Osteocyte (in vitro differentiated cells): ENCODE results near the gene SIPA1L3. TPM values are rescaled to one million over a fixed set of nuclear protein-coding genes. Genes with fewer than 3 reads are reported as not detected.

ENCODE experiments used
- DNase-seq: peaks from one replicate; pipeline ENCODE4 v3.0.0; 2021; ENCODE audit warnings: mixed read lengths; ENCODE audit not compliant: unreplicated experiment; ENCODE audit errors: extremely low spot score
- H3K27ac Mint-ChIP-seq: one replicate; pipeline ENCODE4 v1.8.0; 2021; ENCODE audit warnings: mild to moderate bottlenecking, mixed read lengths; ENCODE audit not compliant: unreplicated experiment
- H3K27me3 Mint-ChIP-seq: one replicate; pipeline ENCODE4 v1.8.0; 2021; ENCODE audit warnings: mixed read lengths; ENCODE audit not compliant: unreplicated experiment
- H3K36me3 Mint-ChIP-seq: one replicate; pipeline ENCODE4 v1.8.0; 2021; ENCODE audit warnings: mixed read lengths; ENCODE audit not compliant: unreplicated experiment
- H3K4me1 Mint-ChIP-seq: one replicate; pipeline ENCODE4 v1.8.0; 2021; ENCODE audit warnings: mixed read lengths; ENCODE audit not compliant: unreplicated experiment
- H3K4me3 Mint-ChIP-seq: one replicate; pipeline ENCODE4 v1.8.0; 2021; ENCODE audit warnings: mild to moderate bottlenecking, moderate library complexity, mixed read lengths; ENCODE audit not compliant: unreplicated experiment
- H3K9me3 Mint-ChIP-seq: one replicate; pipeline ENCODE4 v1.8.0; 2021; ENCODE audit warnings: mixed read lengths; ENCODE audit not compliant: unreplicated experiment
- total RNA-seq: library from RNA; stranded (reverse); gene quantifications from 2 replicates; pipeline ENCODE4 v1.2.1, GENCODE V29; 2021
- TF ChIP-seq, protein P1 (sequence below): fragments of 200-600 bp; sonication (generic); IDR thresholded peaks from 2 replicates; pipeline ENCODE4 v1.5.0; 2021; ENCODE audit warnings: antibody characterized with exemption, mild to moderate bottlenecking, moderate library complexity

SIPA1L3 gene
- total RNA-seq, 1 donor from 2014 or later = 27.1 TPM

DNA sequence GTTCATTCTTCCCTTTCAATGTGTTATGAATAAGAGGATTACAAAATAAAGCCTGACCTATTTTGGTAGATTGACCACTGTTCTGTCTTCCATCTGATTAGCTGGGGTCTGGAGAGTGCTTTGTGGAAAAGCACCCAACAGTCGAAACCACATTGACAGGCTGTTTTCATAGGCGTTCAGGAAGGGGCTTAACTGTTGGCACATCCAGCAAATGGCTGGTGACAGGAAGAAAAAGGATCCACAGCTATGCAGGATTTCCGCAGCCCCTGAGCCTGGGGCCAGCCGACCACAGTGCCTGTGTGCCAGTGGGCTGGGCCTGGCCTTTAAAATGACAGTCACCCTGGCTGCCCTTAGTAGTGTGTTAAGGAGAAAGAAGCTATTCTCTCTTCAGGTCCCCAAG is 113.3 kb downstream of the SIPA1L3 start:
- Mint-ChIP-seq H3K36me3 (peaks cover 2% of the 10 kb centered on the region), H3K27ac (no peak overlapping the region), H3K27me3 (no peaks in the 10 kb centered on the region), H3K4me1 (peaks cover 16% of the 10 kb centered on the region), H3K9me3 (no peaks in the 10 kb centered on the region), H3K4me3 (no peak overlapping the region)
- no peak for DNase-seq
- TF ChIP-seq, protein P1, sequence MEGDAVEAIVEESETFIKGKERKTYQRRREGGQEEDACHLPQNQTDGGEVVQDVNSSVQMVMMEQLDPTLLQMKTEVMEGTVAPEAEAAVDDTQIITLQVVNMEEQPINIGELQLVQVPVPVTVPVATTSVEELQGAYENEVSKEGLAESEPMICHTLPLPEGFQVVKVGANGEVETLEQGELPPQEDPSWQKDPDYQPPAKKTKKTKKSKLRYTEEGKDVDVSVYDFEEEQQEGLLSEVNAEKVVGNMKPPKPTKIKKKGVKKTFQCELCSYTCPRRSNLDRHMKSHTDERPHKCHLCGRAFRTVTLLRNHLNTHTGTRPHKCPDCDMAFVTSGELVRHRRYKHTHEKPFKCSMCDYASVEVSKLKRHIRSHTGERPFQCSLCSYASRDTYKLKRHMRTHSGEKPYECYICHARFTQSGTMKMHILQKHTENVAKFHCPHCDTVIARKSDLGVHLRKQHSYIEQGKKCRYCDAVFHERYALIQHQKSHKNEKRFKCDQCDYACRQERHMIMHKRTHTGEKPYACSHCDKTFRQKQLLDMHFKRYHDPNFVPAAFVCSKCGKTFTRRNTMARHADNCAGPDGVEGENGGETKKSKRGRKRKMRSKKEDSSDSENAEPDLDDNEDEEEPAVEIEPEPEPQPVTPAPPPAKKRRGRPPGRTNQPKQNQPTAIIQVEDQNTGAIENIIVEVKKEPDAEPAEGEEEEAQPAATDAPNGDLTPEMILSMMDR = no peak

DNA sequence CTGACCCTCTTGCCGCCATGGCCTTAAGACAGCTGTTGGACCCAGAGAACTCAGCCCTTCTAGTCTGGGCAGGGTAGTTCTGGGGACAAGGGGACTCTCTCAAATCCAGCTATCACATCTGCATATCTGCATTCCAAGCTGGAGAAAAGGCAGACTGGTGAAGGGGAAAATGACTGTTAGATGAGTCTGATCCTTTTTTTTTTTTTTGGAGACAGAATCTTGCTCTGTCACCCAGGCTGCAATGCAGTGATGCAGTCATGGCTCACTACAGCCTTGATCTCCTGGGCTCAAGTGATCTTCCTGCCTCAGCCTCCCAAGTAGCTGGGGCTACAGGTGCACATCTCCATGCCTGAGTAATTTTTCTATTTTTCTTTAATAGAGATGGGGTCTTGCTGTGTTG is 114.3 kb downstream of the SIPA1L3 start:
- Mint-ChIP-seq H3K9me3 (no peaks in the 10 kb centered on the region), H3K36me3 (peaks cover 2% of the 10 kb centered on the region), H3K27ac (no peak overlapping the region), H3K27me3 (no peaks in the 10 kb centered on the region), H3K4me3 (no peak overlapping the region), H3K4me1 (peaks cover 16% of the 10 kb centered on the region)
- DNase-seq = no peak
- TF ChIP-seq, protein P1 = no peak

DNA sequence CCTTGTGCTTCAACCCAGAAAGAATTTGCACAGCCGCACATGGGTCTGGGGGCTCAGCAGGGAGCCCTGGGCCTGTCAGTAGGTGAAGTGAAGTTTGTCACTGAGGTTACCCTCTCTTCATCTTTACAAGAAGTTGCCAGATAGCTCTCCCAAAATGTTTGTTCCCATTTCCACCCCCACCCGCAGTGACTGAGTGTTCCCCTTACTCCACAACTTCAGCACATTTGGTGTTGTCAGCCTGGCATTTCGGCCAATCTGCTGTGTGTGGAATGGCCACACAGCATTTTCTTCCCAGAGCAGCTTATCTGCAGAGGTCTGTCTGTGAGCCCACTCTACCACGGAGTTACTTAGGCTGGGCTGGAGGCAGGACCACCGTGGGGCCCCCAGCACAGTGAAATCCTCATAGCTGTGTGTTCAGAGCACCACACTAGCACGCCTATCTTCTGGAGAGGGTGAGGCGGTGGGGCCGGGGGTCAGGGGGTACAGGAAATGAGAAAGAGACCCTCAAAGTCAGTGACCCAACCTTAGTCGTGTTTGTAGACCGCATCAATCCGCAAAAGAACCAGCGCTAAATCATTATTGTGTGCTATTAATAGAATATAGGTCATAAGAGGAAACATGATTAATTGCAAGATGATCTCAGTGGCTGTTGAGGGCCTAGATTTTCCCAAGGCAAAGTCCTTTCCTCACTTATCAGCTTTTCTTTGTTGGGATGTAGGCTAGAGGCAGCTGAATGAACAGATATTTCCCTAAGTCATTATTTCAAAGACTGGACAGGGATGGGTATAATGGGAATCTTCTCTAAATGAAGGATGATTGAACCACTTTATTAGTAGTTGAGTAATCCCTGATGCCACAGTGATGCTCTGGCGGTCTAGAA is 116.0 kb downstream of the SIPA1L3 start:
- Mint-ChIP-seq H3K4me1 (peaks cover 16% of the 10 kb centered on the region), H3K27ac (peak overlapping the region; percentile 73), H3K9me3 (no peaks in the 10 kb centered on the region), H3K27me3 (no peaks in the 10 kb centered on the region), H3K36me3 (peaks cover 2% of the 10 kb centered on the region), H3K4me3 (no peak overlapping the region)
- no peak for DNase-seq
- TF ChIP-seq, protein P1 = no peak

DNA sequence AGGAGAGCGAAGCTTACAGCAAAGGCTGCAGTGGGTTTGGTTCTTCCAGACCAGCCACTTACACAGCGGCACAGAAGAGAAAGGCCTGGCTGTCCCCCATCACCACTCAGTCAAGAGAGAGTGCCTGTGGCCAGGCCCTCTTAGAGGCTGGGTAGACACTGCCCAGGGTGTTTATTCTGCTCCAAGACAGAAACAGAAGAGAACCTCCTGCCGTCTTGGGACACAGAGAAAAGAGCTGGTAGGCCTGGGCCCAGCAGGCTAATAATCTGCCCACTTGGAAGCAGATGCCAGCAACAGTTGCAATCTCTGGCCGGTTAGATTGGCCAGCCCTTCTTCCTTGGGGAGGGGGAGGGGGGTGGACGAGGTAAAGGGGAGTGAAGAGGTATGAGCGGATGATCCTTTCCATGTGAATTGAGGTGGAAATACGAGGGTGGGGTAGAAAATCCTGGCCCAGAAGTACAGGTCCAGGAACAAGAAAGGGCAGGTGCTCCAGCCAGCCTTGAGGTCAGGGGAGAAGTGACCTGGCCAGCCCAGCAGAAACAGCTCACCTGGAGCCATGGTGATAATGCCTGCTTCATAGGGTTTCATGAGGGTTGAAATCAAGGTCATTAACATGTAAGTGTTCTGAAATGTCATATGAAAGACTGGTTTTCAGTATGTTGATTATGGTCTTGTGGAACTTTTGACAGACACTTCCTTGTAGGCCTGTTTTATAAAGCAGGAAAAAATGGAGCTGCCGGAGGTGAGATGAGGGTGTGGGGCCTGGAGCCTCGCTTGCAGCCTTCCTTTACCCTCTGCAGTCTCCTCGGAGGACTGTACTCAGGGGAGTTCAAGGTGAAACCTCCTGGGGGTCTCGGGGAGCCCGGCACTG is 116.9 kb downstream of the SIPA1L3 start:
- peak overlapping the region; percentile 73 for H3K27ac Mint-ChIP-seq
- no peak overlapping the region for H3K4me3 Mint-ChIP-seq
- H3K4me1 Mint-ChIP-seq = peaks cover 24% of the 10 kb centered on the region
- DNase-seq = no peak
- H3K36me3 Mint-ChIP-seq = no peaks in the 10 kb centered on the region
- TF ChIP-seq, protein P1 = no peak
- no peaks in the 10 kb centered on the region for H3K9me3 Mint-ChIP-seq
- H3K27me3 Mint-ChIP-seq = no peaks in the 10 kb centered on the region
